ENCODE measurements around the gene HIC1. TPM values are rescaled to one million over a fixed set of nuclear protein-coding genes. Genes with fewer than 3 reads are reported as not detected.

HIC1 gene
- total RNA-seq, 1 donor from 2014 or later: 8.8 TPM

DNA sequence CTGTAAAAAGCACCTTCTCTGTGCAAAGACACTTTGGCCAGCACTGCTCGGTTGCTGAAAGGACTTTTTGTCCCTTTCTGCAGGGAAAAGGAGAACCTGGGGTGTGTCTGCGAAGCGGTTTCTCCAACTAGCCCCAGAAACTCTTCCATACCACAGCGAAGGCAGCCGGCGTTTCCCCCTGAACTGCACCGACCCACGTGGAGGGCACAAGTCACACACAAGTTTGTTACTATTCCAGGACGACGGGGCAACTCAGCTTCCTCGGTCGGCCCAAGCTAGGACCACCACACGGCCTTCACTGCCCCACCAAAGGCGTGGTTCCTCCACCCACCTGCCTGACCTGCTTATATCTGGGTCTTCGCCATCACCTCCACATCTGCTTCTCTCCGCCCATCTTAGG lies 31.6 kb upstream of the HIC1 start:
- Mint-ChIP-seq H3K4me3 (ENCODE audit: unreplicated experiment) (no peak overlapping the region), H3K27me3 (ENCODE audit: low read depth) (peaks cover 29% of the 10 kb centered on the region), H3K4me1 (ENCODE audit: low read depth) (peaks cover 17% of the 10 kb centered on the region), H3K27ac (ENCODE audit: unreplicated experiment) (no peak overlapping the region), H3K9me3 (ENCODE audit: low read depth) (no peaks in the 10 kb centered on the region), H3K36me3 (ENCODE audit: low read depth) (peaks cover 4% of the 10 kb centered on the region)
- no peak for DNase-seq (ENCODE audit: low spot score)
- TF ChIP-seq, protein P1, sequence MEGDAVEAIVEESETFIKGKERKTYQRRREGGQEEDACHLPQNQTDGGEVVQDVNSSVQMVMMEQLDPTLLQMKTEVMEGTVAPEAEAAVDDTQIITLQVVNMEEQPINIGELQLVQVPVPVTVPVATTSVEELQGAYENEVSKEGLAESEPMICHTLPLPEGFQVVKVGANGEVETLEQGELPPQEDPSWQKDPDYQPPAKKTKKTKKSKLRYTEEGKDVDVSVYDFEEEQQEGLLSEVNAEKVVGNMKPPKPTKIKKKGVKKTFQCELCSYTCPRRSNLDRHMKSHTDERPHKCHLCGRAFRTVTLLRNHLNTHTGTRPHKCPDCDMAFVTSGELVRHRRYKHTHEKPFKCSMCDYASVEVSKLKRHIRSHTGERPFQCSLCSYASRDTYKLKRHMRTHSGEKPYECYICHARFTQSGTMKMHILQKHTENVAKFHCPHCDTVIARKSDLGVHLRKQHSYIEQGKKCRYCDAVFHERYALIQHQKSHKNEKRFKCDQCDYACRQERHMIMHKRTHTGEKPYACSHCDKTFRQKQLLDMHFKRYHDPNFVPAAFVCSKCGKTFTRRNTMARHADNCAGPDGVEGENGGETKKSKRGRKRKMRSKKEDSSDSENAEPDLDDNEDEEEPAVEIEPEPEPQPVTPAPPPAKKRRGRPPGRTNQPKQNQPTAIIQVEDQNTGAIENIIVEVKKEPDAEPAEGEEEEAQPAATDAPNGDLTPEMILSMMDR (IDR thresholded peaks at IDR 0.05): no peak

DNA sequence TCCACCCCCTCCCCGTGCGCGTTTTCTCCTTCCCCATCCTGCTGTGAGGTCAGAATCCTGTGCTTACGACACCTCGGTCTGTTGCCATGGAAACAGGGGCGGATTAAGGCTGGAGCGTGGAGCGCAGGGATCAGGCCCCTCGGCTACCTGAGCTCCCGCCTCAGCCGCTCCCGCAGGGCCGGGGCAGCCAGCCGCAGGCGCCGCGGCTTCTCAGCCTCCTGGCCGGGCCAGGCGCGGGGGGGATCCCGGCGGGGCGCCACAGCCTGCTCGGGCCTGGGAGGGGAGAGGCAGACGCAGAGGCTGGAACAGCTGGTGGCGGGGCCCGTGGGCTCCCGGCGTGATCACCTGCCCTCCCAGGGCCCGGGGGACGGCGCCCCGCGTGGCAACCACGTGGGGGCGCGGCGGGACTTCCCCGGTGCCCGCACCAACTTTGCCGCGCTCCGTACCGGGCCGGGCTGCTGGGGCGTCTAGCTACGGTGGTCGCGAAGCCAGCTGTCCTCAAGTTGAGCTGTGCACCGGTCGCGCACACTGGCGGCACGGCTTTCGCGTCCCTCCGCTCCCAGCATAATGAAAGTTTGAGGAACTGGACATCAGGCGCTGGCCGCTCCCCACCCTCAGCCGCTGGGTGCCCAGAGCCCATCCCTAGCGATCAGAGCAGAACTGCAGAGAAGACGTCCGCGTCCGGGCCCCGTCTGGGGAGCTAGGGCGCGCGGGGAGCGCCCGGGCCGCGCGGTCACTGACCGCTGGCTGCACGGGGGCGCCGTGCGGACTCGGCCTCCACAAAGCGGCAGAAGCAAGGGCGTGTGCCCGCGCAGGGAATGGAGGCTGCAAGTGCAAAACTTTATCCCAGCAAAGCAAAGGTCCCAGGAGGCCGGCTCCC lies 31.0 kb upstream of the HIC1 start:
- H3K9me3 Mint-ChIP-seq (ENCODE audit: low read depth): no peaks in the 10 kb centered on the region
- no peak for DNase-seq (ENCODE audit: low spot score)
- peaks cover 4% of the 10 kb centered on the region for H3K36me3 Mint-ChIP-seq (ENCODE audit: low read depth)
- TF ChIP-seq, protein P1 (IDR thresholded peaks at IDR 0.05): peak; percentile 21
- H3K4me1 Mint-ChIP-seq (ENCODE audit: low read depth): peaks cover 17% of the 10 kb centered on the region
- H3K27me3 Mint-ChIP-seq (ENCODE audit: low read depth): peaks cover 22% of the 10 kb centered on the region
- H3K27ac Mint-ChIP-seq (ENCODE audit: unreplicated experiment): no peak overlapping the region
- peak overlapping the region; percentile 64 for H3K4me3 Mint-ChIP-seq (ENCODE audit: unreplicated experiment)

DNA sequence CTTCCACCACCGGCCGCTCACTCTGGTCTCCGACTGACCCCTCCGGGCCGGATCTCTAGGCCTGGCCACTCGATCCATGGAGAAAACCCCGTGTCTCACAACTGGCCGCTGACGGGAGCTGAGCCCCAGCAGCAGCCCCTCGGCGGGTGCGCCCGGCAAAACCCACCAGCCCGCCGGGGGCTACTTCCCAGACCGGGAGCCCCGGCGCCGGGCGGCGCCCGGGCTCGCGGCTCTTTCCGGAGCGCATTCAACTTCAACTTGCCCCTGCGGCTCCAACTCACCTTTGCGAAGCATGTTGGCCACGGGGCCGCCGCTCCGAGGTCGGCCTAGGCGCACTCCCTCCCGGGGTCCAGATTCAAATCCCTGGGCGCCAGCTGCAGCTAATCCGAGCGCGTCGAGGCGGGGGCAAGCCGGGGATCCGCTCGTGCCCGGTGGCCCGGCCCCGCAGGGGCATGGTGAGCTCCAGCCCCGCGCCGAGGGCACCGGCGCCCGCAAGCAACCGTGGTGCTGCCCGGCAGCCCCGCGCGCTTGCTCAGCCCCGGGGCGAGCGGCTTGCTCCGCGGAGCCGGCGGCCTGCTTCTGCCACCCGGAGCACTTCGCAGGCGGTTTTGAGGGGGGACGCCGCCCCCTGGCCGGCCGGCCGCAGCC lies 30.2 kb upstream of the HIC1 start:
- Mint-ChIP-seq H3K9me3 (ENCODE audit: low read depth) (no peaks in the 10 kb centered on the region), H3K36me3 (ENCODE audit: low read depth) (no peaks in the 10 kb centered on the region), H3K27ac (ENCODE audit: unreplicated experiment) (no peak overlapping the region), H3K27me3 (ENCODE audit: low read depth) (peaks cover 15% of the 10 kb centered on the region), H3K4me3 (ENCODE audit: unreplicated experiment) (peak overlapping the region; percentile 40), H3K4me1 (ENCODE audit: low read depth) (peaks cover 17% of the 10 kb centered on the region)
- no peak for DNase-seq (ENCODE audit: low spot score)
- TF ChIP-seq, protein P1 (IDR thresholded peaks at IDR 0.05): no peak

DNA sequence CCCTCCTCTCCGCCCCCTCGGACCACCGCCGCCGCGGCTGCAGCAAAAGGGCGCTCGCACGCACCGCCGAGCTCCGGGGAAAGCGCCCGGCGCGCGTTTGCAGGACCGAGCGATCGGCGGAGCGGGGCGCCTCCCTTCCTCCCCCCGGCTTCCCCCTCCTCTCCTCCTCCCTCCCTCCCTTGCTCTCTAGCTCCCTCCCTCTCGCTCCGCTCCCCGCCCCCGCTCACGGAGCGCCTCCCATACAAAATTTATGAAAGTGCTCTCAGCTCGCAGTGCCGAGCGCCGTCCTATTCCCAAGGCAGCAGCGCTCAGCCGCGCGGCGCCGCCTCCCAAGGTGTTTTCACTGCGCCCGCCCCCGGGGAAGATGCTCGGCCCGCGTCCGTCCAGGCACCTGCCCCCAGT lies 29.7 kb upstream of the HIC1 start, which contains the start of gene RTN4RL1:
Gene RTN4RL1, minus strand, starts transcription at position 115 of the 402 bp plus-strand sequence. CDS start 469 bp downstream, outside the sequence.
- peaks cover 17% of the 10 kb centered on the region for H3K4me1 Mint-ChIP-seq (ENCODE audit: low read depth)
- H3K9me3 Mint-ChIP-seq (ENCODE audit: low read depth): no peaks in the 10 kb centered on the region
- H3K27me3 Mint-ChIP-seq (ENCODE audit: low read depth): peaks cover 10% of the 10 kb centered on the region
- DNase-seq (ENCODE audit: low spot score): no peak
- TF ChIP-seq, protein P1 (IDR thresholded peaks at IDR 0.05): no peak
- no peaks in the 10 kb centered on the region for H3K36me3 Mint-ChIP-seq (ENCODE audit: low read depth)
- H3K4me3 Mint-ChIP-seq (ENCODE audit: unreplicated experiment): peak within 1 kb of the TSS; percentile 64
- H3K27ac Mint-ChIP-seq (ENCODE audit: unreplicated experiment): no peak within 1 kb of the TSS

DNA sequence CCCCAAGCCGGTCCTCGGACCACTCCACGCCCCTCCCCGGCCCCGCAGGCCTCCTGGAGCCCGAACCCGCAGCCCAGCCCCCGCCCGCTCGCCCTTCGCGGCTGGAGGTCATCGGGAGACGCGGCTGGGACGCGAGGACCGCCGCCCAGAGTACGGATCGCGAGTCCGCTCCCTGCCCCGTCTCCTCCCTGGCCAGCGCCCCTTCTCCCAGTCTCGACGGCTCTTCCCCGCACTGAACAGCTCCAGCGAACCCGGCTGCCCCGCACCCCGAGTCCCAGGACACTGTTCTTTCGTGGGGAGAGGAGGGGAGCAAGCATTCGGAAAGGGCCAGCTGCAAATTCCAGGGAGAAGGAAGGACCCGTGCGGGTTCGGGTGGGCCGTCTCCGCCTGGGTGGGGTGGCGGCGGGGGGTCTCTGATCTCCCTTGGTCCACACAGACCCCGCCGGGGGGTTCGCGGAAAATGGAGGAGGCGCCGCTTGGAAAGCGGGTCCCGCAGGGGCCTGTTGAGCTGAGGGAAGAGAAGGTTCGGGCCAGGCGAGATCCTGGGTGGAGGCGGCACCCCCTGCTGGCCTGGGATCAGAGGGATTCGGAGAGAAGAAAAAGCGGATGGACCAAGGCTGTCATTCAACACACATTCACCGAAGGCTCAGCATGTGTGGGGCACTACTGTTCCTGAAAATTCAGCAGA lies 29.1 kb upstream of the HIC1 start:
- Mint-ChIP-seq H3K9me3 (ENCODE audit: low read depth) (no peaks in the 10 kb centered on the region), H3K36me3 (ENCODE audit: low read depth) (no peaks in the 10 kb centered on the region), H3K4me3 (ENCODE audit: unreplicated experiment) (peak overlapping the region; percentile 64), H3K27ac (ENCODE audit: unreplicated experiment) (no peak overlapping the region), H3K27me3 (ENCODE audit: low read depth) (peaks cover 7% of the 10 kb centered on the region), H3K4me1 (ENCODE audit: low read depth) (peaks cover 18% of the 10 kb centered on the region)
- TF ChIP-seq, protein P1 (IDR thresholded peaks at IDR 0.05): peak; percentile 89
- no peak for DNase-seq (ENCODE audit: low spot score)

Data from chondrocyte (in vitro differentiated cells).